ENCODE data around the gene ELOF1. TPM values are rescaled to one million over a fixed set of nuclear protein-coding genes. Genes with fewer than 3 reads are reported as not detected.
"Not testable (repeated sequence)": the region's sequence is repeated elsewhere in the genome, so short reads cannot be mapped to it uniquely, and the experiment has no call there.

Gene ELOF1
- 51.6 and 111 TPM in 2 replicates for total RNA-seq (2014; rRNA removed; shearing (Covaris generic); ENCODE audit: low replicate concordance)

GRCh38 chr19:11558881-11559828, at the start of gene ELOF1:
Gene ELOF1 (minus strand): TSS chr19:11559230. CDS start chr19:11554347, 4,883 bp downstream.
- H3K36me3 ChIP-seq, result peaks cover 24% of the 10 kb centered on the region
- DNase-seq, result peak; percentile 100
- no peaks in the 10 kb centered on the region for H3K9me3 ChIP-seq
- H3K4me3 ChIP-seq, result peak within 1 kb of the TSS; percentile 86
- H3K27me3 ChIP-seq, result no peaks in the 10 kb centered on the region

DNA sequence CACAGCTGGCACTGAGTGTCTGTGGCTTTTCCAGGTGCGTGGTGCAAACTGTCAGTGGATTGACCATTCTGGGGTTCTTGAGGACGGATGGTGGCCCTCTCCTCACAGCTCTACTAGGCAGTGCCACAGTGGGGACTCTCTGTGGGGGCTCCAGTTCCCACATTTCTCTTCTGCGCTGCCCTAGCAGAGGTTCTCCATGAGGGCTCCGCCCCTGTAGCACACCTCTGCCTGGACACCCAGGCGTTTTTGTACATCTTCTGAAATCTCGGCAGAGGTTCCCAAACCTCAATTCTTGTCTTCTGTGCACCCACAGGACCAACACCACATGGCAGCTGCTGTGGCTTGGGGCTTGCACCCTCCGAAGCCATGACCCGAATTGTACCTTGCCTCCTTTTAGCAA, 47.5 kb upstream of the ELOF1 start:
- DNase-seq, result no peak
- Histone ChIP-seq H3K4me3 (no peak overlapping the region), H3K9me3 (peaks cover 25% of the 10 kb centered on the region), H3K27me3 (no peaks in the 10 kb centered on the region), H3K36me3 (peaks cover 68% of the 10 kb centered on the region)

GRCh38 chr19:11599704-11600103, 40.7 kb upstream of the ELOF1 start:
- not testable (repeated sequence) for H3K9me3 ChIP-seq, DNase-seq, H3K4me3 ChIP-seq, H3K27me3 ChIP-seq
- H3K36me3 ChIP-seq, result peaks cover 57% of the 10 kb centered on the region

- Histone ChIP-seq H3K4me3 (peak overlapping the region; percentile 74), H3K36me3 (peaks cover 47% of the 10 kb centered on the region)
- no peak for DNase-seq
These were observed 39.7 kb upstream of the ELOF1 start for GRCh38 chr19:11598746-11599145.

DNA sequence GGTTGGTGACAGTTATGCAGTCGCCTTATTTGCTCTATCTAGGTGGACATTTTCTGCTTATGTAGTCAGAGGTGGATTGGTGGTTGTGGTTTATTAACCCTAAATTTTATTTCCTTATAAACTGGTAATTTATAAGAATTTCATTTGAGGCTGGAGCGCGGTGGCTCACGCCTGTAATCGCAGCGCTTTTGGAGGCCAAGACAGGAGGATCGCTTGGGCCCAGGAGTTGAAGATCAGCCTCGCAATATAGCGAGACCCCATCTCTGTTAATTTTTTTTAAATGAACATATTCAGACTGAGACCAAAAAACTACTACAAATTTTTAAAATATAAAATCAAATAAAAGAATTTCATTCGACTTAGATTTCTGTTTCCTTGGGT, 39.1 kb upstream of the ELOF1 start:
- Histone ChIP-seq H3K4me3 (peak overlapping the region; percentile 74), H3K36me3 (peaks cover 42% of the 10 kb centered on the region), H3K27me3 (no peaks in the 10 kb centered on the region), H3K9me3 (no peaks in the 10 kb centered on the region; the same call in 1 of the 2 replicates)
- peak; percentile 19 for DNase-seq

More at GRCh38 chr19:11598746-11599145, 39.7 kb upstream of the ELOF1 start:
- H3K27me3 ChIP-seq, result no peaks in the 10 kb centered on the region
- no peaks in the 10 kb centered on the region; the same call in 1 of the 2 replicates for H3K9me3 ChIP-seq

DNA sequence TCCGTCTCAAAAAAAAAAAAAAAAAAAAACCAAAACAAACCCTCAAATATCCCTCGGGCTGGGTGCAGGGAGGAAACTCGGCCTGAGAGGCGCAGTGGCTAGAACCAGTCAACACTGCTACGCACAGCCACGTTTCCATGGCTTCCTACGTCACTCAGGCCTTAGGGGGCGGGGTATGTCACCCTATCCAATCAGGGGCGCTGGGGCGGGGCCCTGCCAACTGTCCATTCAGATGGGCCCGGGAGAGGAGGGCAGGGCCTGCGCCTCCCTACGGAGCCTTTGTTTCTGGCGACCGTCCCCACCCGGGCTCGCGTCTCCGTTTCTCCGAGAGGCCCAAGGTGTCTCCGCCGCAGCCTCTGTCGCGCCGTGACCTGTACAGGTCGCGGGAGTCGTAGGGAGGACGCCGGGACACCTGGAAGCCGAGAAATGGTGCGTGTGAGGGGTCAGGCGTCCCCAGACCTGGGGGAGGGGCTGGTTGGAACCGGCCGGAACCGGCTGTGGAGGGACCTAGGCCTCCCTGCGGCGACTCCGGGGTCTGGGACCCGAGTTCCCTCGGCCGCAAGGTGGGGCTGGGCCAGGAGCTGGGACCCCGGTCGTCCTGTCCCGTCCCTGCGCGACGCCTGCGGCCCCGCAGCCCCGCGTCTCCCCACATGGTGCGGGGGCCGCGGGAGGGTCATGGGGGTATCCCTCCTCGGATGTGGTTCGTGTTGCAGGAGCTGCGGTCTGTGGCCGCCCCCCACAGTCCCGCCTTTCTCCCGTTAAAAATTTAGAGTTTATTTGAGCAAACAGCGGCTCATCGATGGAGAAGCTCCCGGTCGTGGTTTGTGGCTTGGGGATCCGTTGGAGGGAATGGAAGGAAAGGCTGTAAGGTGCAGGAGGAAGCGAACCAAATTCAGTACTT, 38.4 kb upstream of the ELOF1 start, which contains the start of gene ZNF627:
Gene ZNF627, plus strand, starts transcription at position 282 of the 901 bp plus-strand sequence. Its CDS starts 145 bp downstream, at position 427.
- DNase-seq, result peak; percentile 100
- H3K4me3 ChIP-seq, result peak within 1 kb of the TSS; percentile 74
- no peaks in the 10 kb centered on the region for H3K27me3 ChIP-seq
- H3K36me3 ChIP-seq, result peaks cover 36% of the 10 kb centered on the region
- no peaks in the 10 kb centered on the region; the same call in 1 of the 2 replicates for H3K9me3 ChIP-seq

DNA sequence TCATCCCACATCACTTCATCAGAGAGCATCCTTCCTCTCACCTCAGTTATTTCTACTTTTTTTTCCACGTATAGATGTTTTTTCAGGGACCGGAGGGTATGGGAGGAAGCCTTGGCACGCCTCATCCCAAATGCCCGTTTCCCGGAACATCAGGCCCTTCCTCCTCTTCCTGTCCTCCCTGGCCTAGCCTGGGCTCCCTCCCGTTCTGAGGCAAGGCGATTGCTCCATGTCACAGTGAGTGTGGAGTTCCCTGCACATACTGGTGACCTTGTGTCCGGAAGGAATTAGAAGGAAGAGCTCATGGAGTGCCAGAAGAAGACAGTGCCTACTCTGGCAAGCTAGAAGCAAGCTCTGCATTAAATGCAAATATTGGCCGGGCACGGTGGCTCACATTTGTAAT, 37.1 kb upstream of the ELOF1 start:
- no peak overlapping the region for H3K4me3 ChIP-seq
- no peak for DNase-seq
- peaks cover 26% of the 10 kb centered on the region for H3K36me3 ChIP-seq
- H3K27me3 ChIP-seq, result no peaks in the 10 kb centered on the region
- H3K9me3 ChIP-seq, result no peaks in the 10 kb centered on the region; the same call in 1 of the 2 replicates

DNA sequence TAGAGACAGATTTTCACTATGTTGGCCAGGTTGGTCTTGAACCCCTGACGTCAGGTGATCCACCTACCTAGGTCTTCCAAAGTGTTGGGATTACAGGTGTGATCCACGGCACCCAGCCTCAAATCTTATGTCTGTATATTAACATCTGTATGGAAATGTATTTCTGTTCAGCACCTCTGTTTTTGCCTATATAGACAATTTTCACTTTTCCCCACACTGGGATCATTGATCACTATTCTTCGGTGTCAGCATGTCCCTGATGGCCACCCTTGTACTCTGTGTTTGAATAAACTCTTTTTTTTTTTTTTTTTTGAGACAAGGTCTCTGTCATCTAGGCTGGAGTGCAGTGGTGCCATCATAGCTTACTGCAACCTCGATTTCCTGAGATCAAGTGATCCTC, 35.1 kb upstream of the ELOF1 start:
- Histone ChIP-seq H3K9me3 (no peaks in the 10 kb centered on the region), H3K36me3 (peaks cover 7% of the 10 kb centered on the region), H3K27me3 (no peaks in the 10 kb centered on the region), H3K4me3 (no peak overlapping the region)
- no peak for DNase-seq

- no peaks in the 10 kb centered on the region for H3K36me3 ChIP-seq
- no peak for DNase-seq
- H3K4me3 ChIP-seq, result no peak overlapping the region
- no peaks in the 10 kb centered on the region for H3K27me3 ChIP-seq
- no peaks in the 10 kb centered on the region for H3K9me3 ChIP-seq
These were observed 29.1 kb upstream of the ELOF1 start for GRCh38 chr19:11587975-11588631.

DNA sequence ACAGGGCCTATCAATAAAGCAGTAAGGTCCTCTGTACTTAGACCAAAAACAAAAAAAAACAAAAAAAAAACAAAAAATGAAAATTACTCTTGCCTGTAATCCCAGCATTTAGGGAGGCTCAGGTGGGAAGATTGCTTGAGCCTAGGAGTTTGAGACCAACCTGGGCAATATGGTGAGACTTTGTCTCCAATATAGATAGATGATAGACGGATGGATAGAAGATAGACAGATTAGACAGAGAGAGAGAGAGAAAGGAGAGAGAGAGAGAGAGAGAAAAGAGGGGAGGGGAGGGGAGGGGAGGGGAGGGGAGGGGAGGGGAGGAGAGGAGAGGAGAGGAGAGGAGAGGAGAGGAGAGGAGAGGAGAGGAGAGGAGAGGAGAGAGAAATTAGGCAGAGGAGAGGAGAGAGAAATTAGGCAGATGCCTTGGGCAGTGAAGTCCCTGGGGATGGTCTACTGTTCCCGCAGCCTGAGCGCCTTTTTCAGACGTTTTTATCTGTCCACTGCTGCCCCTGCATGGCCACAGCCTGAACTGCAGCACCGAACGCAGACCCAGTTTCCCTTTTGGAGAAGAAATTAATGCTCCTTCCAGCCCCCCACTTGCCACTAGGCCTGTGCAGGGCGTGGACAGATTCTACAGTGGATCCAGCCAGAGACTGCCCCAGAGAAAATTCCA, 28.4 kb upstream of the ELOF1 start:
- no peaks in the 10 kb centered on the region for H3K27me3 ChIP-seq
- no peaks in the 10 kb centered on the region for H3K9me3 ChIP-seq
- H3K4me3 ChIP-seq, result no peak overlapping the region
- peak; percentile 75 for DNase-seq
- no peaks in the 10 kb centered on the region for H3K36me3 ChIP-seq

- Histone ChIP-seq H3K4me3 (no peak overlapping the region), H3K36me3 (no peaks in the 10 kb centered on the region), H3K9me3 (no peaks in the 10 kb centered on the region), H3K27me3 (no peaks in the 10 kb centered on the region)
- DNase-seq, result no peak
These were observed 27.3 kb upstream of the ELOF1 start for GRCh38 chr19:11586331-11586730.

DNA sequence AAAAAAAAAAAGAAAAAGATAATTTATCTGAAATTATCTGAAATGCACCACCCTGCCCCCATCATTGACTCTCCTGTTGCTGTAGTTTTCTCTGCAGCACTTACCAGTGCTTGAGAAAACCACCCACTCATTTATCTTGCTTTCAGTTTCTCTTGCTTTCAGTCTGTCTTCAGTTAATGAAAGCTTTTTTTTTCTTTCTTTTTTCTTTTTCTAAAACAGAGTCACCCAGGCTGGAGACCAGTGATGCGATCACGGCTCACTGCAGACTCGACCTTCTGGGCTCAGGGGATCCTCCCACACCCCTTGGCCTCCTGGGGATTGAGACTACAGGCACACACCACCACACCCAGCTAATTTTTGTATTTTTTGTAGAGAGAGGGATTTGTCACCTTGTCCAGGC, 22.7 kb upstream of the ELOF1 start:
- Histone ChIP-seq H3K9me3 (no peaks in the 10 kb centered on the region), H3K4me3 (no peak overlapping the region), H3K27me3 (no peaks in the 10 kb centered on the region), H3K36me3 (no peaks in the 10 kb centered on the region)
- DNase-seq, result peak; percentile 48

DNA sequence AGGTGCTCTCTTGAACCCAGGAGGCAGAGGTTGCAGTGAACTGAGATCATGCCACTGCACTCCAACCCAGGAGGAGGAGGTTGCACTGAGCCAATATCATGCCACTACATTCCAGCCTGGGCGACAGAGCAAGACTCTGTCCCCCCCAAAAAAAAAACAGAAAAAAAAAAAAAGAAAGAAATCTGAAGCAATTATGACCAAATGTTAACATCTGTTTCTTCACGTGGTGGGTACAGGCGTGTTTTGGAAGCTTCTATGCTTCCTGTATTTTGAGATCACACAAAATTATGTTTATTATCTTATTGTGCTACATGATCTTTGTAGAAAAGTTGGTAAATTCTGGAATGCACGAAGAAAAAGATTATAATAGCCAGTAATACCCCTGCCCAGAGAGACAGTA, 21.1 kb upstream of the ELOF1 start:
- Histone ChIP-seq H3K9me3 (no peaks in the 10 kb centered on the region), H3K27me3 (no peaks in the 10 kb centered on the region), H3K4me3 (no peak overlapping the region), H3K36me3 (no peaks in the 10 kb centered on the region)
- DNase-seq, result no peak

DNA sequence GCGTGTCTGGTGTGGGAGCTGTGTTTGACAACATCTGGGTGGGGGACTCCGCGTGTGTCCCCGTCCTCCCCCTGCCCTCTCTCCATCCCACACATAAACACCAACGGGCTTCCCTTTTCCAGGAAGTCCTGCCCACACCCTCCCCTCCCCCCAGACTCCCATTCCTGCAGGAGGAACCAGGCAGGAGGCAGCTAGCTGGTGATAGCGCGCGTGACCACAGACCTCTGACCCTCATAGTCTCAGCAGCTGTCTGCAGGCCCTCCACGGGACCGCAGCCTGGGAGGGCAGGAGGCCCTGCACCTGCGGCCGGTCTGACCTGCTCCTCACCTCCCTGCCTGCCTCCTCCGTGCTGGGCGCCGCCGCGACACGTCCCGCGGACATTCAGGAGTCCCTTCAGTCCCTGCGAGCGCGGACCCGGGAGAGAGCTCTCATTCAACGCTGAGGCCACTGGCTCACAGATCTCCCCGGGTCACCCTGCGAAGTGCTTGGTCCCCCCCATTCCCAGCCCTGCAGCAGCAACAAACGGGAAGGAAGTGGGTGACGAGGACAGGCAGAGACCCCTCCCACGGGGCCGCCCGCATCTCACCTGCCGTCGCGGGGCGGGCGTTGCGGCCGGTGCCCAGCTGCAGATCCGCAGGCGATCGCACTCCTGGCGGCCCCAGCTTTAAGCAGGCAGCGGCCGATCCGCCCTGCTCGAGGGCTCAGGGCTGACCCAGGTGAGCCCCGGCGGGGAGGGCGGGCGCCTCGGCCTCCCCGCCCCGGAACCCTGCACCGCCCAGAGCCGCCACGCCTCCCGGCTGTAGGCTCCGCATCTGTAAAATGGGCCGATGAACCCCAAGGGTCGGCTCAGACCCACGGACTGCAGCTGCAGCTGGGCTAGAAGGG, 19.5 kb upstream of the ELOF1 start:
- no peaks in the 10 kb centered on the region for H3K27me3 ChIP-seq
- no peak overlapping the region for H3K4me3 ChIP-seq
- DNase-seq, result no peak
- H3K36me3 ChIP-seq, result no peaks in the 10 kb centered on the region
- H3K9me3 ChIP-seq, result no peaks in the 10 kb centered on the region

All from MG63 (cell line).